ENCODE data around the gene PPFIA2. TPM values are rescaled to one million over a fixed set of nuclear protein-coding genes. Genes with fewer than 3 reads are reported as not detected.

The PPFIA2 gene
- total RNA-seq, 2 experiments from 2014 or later, result not detected

GRCh38 chr12:81314903-81315531, 444.1 kb downstream of the PPFIA2 start:
- H3K4me3 ChIP-seq (ENCODE audit: low read length), result no peak overlapping the region
- no peaks in the 10 kb centered on the region for H3K36me3 ChIP-seq (ENCODE audit: insufficient read depth, low read length)
- no peaks in the 10 kb centered on the region for H3K4me1 ChIP-seq (ENCODE audit: insufficient read depth, low read length)
- Mint-ChIP-seq H3K27ac (no peak overlapping the region), H3K36me3 (ENCODE audit: low read depth) (no peaks in the 10 kb centered on the region), H3K4me1 (ENCODE audit: low read depth) (no peaks in the 10 kb centered on the region), H3K4me3 (no peak overlapping the region), H3K9me3 (peaks cover 2% of the 10 kb centered on the region), H3K27me3 (no peaks in the 10 kb centered on the region)
- intact Hi-C loops (cut with DNase I, micrococcal nuclease), result no loop called here
- peaks cover 0 to 6% of the 10 kb centered on the region in 2 experiments for H3K9me3 ChIP-seq (ENCODE audit: control insufficient read depth in 1 of 2, insufficient read depth in 1 of 2, low read length in 2 of 2)
- TF ChIP-seq CTCF (IDR thresholded peaks at IDR 0.05), result no peak
- no peak overlapping the region for H3K27ac ChIP-seq (ENCODE audit: low read depth in 1 of 2, low read length in 2 of 2)
- DNase-seq (no peak), ATAC-seq (ENCODE audit: poor library complexity) (no peak)
- no peaks in the 10 kb centered on the region for H3K27me3 ChIP-seq (ENCODE audit: control insufficient read depth in 1 of 2, insufficient read depth in 2 of 2, low read length in 2 of 2)
- ChIA-PET CTCF (no interaction called here), POLR2A (no interaction called here)

DNA sequence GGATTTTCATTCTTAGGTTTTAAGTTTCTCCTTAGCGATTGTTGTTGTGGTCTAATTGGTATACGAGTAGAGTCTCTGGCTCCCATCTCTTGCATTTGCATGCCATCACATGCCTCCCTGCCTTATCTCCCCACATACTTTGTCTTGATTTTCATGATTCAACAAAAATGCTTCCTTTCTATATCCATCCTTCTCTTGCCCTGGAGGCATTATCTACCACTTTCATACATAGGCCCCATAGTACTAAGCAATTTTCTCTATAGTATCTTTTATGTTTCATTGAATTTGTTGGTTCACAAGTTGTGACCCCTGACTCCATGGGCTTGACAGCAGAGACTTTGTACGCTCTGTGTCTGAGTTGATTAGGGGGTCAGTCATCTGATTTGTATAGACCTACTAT, 455.2 kb downstream of the PPFIA2 start:
- Histone ChIP-seq H3K4me3 (ENCODE audit: low read length) (no peak overlapping the region), H3K27ac (ENCODE audit: low read depth in 1 of 2, low read length in 2 of 2) (no peak overlapping the region), H3K27me3 (ENCODE audit: control insufficient read depth in 1 of 2, insufficient read depth in 2 of 2, low read length in 2 of 2) (no peaks in the 10 kb centered on the region), H3K36me3 (ENCODE audit: insufficient read depth, low read length) (no peaks in the 10 kb centered on the region), H3K9me3 (ENCODE audit: control insufficient read depth in 1 of 2, insufficient read depth in 1 of 2, low read length in 2 of 2) (no peaks in the 10 kb centered on the region), H3K4me1 (ENCODE audit: insufficient read depth, low read length) (no peaks in the 10 kb centered on the region)
- DNase-seq (no peak), ATAC-seq (ENCODE audit: poor library complexity) (no peak)
- no peaks in the 10 kb centered on the region for H3K36me3 Mint-ChIP-seq (ENCODE audit: low read depth)
- H3K9me3 Mint-ChIP-seq, result peaks cover 3% of the 10 kb centered on the region
- TF ChIP-seq CTCF (IDR thresholded peaks at IDR 0.05), result no peak
- H3K4me1 Mint-ChIP-seq (ENCODE audit: low read depth), result no peaks in the 10 kb centered on the region
- H3K27ac Mint-ChIP-seq, result no peak overlapping the region
- H3K27me3 Mint-ChIP-seq, result no peaks in the 10 kb centered on the region
- POLR2A ChIA-PET, result no interaction called here
- intact Hi-C loops (cut with DNase I, micrococcal nuclease), result no loop called here
- CTCF ChIA-PET, result no interaction called here
- H3K4me3 Mint-ChIP-seq, result no peak overlapping the region

- no peaks in the 10 kb centered on the region for H3K27me3 ChIP-seq (ENCODE audit: control insufficient read depth in 1 of 2, insufficient read depth in 2 of 2, low read length in 2 of 2)
- intact Hi-C loops (cut with DNase I, micrococcal nuclease), result no loop called here
- Mint-ChIP-seq H3K4me3 (no peak overlapping the region), H3K36me3 (ENCODE audit: low read depth) (no peaks in the 10 kb centered on the region), H3K27me3 (no peaks in the 10 kb centered on the region), H3K4me1 (ENCODE audit: low read depth) (no peaks in the 10 kb centered on the region), H3K27ac (no peak overlapping the region), H3K9me3 (no peaks in the 10 kb centered on the region)
- no peaks in the 10 kb centered on the region for H3K36me3 ChIP-seq (ENCODE audit: insufficient read depth, low read length)
- H3K4me3 ChIP-seq (ENCODE audit: low read length), result no peak overlapping the region
- peaks cover 0 to 4% of the 10 kb centered on the region in 2 experiments for H3K9me3 ChIP-seq (ENCODE audit: control insufficient read depth in 1 of 2, insufficient read depth in 1 of 2, low read length in 2 of 2)
- no peak for TF ChIP-seq CTCF (IDR thresholded peaks at IDR 0.05)
- ATAC-seq (ENCODE audit: poor library complexity) (no peak), DNase-seq (no peak)
- POLR2A ChIA-PET, result no interaction called here
- no peak overlapping the region for H3K27ac ChIP-seq (ENCODE audit: low read depth in 1 of 2, low read length in 2 of 2)
- CTCF ChIA-PET, result no interaction called here
- H3K4me1 ChIP-seq (ENCODE audit: insufficient read depth, low read length), result no peaks in the 10 kb centered on the region
These were observed 458.7 kb downstream of the PPFIA2 start for GRCh38 chr12:81300454-81300853.
